Subcutaneous abdominal adipose tissue (tissue), 5 donors: Measurements from ENCODE around the gene BLOC1S2.
"Not testable (repeated sequence)": the region's sequence is repeated elsewhere in the genome, so short reads cannot be mapped to it uniquely, and the experiment has no call there.

Source experiments
- H3K27ac ChIP-seq: one replicate; pipeline ENCODE4 v1.7.0; 2013; ENCODE audit warnings: low read depth, mild to moderate bottlenecking, inconsistent platforms, low read length, moderate library complexity
- H3K27me3 ChIP-seq, 5 donors: one replicate each; pipeline ENCODE4 v1.7.0; 2013; ENCODE audit warnings: low read length in 5 of 5, inconsistent platforms in 1 of 5; ENCODE audit not compliant: control insufficient read depth in 5 of 5, insufficient read depth in 4 of 5
- H3K36me3 ChIP-seq, 5 donors: one replicate each; pipeline ENCODE4 v1.7.0; 2013; ENCODE audit warnings: low read length in 5 of 5; ENCODE audit not compliant: control insufficient read depth in 5 of 5, insufficient read depth in 5 of 5
- H3K4me1 ChIP-seq, 5 donors: one replicate each; pipeline ENCODE4 v1.7.0; 2013; ENCODE audit warnings: low read length in 5 of 5, mild to moderate bottlenecking in 3 of 5, moderate library complexity in 1 of 5; ENCODE audit not compliant: control insufficient read depth in 5 of 5, insufficient read depth in 5 of 5
- H3K4me3 ChIP-seq, 5 donors: one replicate each; pipeline ENCODE4 v1.7.0; 2013; ENCODE audit warnings: low read length in 5 of 5, low read depth in 1 of 5
- H3K9ac ChIP-seq, 5 donors: one replicate each; pipeline ENCODE4 v1.7.0; 2013; ENCODE audit warnings: low read length in 5 of 5, mild to moderate bottlenecking in 4 of 5, moderate library complexity in 3 of 5
- H3K9me3 ChIP-seq, 5 donors: one replicate each; pipeline ENCODE4 v1.7.0; 2013; ENCODE audit warnings: low read length in 5 of 5; ENCODE audit not compliant: control insufficient read depth in 5 of 5
- donor health status: healthy.
- donor health status: healthy.
- donor health status: healthy.
- donor health status: healthy.
- donor health status: healthy.

Gene BLOC1S2

DNA sequence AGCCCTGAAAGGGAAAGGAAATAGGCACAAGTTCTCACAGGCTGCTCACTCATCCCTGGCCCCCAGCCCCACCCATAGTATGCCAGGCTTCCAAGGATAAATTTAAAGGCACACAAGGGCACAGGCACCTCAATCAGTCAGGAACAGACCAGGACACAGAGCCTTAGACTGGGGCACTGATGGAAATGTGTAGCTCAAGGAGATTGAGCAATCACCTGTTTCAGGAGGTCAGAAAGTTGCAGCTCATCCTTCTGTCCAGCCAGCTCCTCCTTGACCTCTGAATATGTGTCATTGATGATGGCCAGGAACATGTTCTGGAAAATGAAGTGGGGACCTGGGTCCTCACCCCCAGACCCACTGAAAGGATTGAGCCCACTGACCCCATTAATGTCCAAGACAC is 6.6 kb upstream of the BLOC1S2 start:
- H3K4me1 ChIP-seq = peaks cover 0 to 19% (median 7%) of the 10 kb centered on the region in 5 donors
- H3K27me3 ChIP-seq = peaks cover 4 to 10% (median 6%) of the 10 kb centered on the region in 5 donors
- no peak overlapping the region for H3K9ac ChIP-seq
- H3K36me3 ChIP-seq = no peaks in the 10 kb centered on the region
- H3K4me3 ChIP-seq = no peak overlapping the region
- no peaks in the 10 kb centered on the region for H3K9me3 ChIP-seq
- no peak overlapping the region for H3K27ac ChIP-seq

DNA sequence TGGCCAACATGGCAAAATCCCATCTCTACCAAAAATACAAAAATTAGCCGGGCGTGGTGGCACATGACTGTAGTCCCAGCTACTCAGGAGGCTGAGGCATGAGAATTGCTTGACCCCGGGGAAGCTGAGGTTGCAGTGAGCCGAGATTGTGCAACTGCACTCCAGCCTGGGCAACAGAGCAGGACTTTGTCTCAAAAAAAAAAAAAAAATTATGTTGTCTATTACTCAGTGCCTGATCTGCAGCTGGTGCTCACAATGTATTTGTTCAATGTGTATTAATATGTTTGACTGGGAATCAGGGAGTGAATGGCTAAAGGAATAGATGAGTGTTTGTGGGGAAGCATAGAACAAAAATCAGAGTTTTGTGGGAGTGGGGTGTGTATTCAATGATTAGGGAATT is 5.8 kb upstream of the BLOC1S2 start:
- not testable (repeated sequence) for H3K4me3 ChIP-seq, H3K27ac ChIP-seq, H3K27me3 ChIP-seq, H3K9ac ChIP-seq, H3K36me3 ChIP-seq, H3K9me3 ChIP-seq
- H3K4me1 ChIP-seq = peaks cover 0 to 19% (median 7%) of the 10 kb centered on the region in 5 donors

GRCh38 chr10:100291356-100291755 is 4.9 kb upstream of the BLOC1S2 start:
- H3K27me3 ChIP-seq = peaks cover 0 to 4% (median 1%) of the 10 kb centered on the region in 5 donors
- H3K4me1 ChIP-seq = peaks cover 0 to 27% (median 11%) of the 10 kb centered on the region in 5 donors
- H3K4me3 ChIP-seq = no peak overlapping the region
- H3K36me3 ChIP-seq = no peaks in the 10 kb centered on the region
- H3K27ac ChIP-seq = no peak overlapping the region
- H3K9me3 ChIP-seq = no peaks in the 10 kb centered on the region
- H3K9ac ChIP-seq = no peak overlapping the region

- H3K9ac ChIP-seq = no peak overlapping the region
- no peaks in the 10 kb centered on the region for H3K9me3 ChIP-seq
- no peaks in the 10 kb centered on the region for H3K27me3 ChIP-seq
- H3K27ac ChIP-seq = no peak overlapping the region
- no peak overlapping the region for H3K4me3 ChIP-seq
- H3K4me1 ChIP-seq = peaks cover 2 to 40% (median 24%) of the 10 kb centered on the region in 5 donors
- H3K36me3 ChIP-seq = no peaks in the 10 kb centered on the region
These were observed 3.2 kb upstream of the BLOC1S2 start for GRCh38 chr10:100289641-100290040.

GRCh38 chr10:100288196-100288595 is 1.7 kb upstream of the BLOC1S2 start:
- Histone ChIP-seq H3K36me3 (peaks cover 0 to 1% (median 0%) of the 10 kb centered on the region in 5 donors), H3K4me1 (peaks cover 2 to 40% (median 26%) of the 10 kb centered on the region in 5 donors), H3K9ac (no peak overlapping the region), H3K27me3 (no peaks in the 10 kb centered on the region), H3K9me3 (no peaks in the 10 kb centered on the region), H3K4me3 (no peak overlapping the region), H3K27ac (no peak overlapping the region)

DNA sequence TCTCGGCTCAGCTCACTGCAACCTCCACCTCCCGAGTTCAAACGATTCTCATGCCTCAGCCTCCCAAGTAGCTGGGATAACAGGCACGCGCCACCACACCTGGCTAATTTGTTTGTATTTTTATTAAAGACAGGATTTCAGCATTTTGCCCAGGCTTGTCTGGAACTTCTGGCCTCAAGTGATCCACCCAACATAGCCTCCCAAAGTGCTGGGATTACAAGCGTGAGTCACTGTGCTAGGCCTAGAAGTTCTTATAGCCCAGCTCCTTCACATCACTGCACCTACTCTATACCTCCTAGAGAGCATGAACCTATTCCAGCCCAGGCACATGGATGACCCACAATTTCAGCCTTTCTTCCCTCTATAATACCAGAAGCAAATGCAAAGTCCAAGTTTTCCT is 1.3 kb upstream of the BLOC1S2 start:
- Histone ChIP-seq H3K27ac (no peak overlapping the region), H3K9me3 (no peaks in the 10 kb centered on the region), H3K27me3 (no peaks in the 10 kb centered on the region), H3K4me3 (no peak overlapping the region), H3K4me1 (peaks cover 2 to 37% (median 28%) of the 10 kb centered on the region in 5 donors), H3K9ac (no peak overlapping the region), H3K36me3 (peaks cover 0 to 6% (median 0%) of the 10 kb centered on the region in 5 donors)

DNA sequence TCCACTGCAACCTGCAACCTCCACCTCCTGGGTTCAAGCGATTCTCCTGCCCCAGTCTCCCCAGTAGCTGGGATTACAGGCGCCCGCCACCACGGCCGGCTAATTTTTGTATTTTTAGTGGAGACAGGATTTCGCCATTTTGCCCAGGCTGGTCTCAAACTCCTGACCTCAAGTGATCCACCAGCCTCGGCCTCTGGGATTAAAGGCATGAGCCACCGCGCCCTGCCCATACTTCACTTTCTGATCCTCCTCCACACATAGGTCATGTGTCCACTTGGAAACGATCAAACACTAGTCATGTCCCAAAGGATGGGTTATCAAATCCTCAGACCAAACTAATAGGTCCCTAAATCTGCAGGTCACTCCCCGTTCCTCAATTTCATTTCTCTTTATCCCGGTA is 1.2 kb downstream of the BLOC1S2 start:
- H3K27me3 ChIP-seq, H3K9me3 ChIP-seq: not testable (repeated sequence)
- H3K36me3 ChIP-seq = peaks cover 8 to 19% (median 11%) of the 10 kb centered on the region in 5 donors
- peaks cover 2 to 23% (median 18%) of the 10 kb centered on the region in 5 donors for H3K4me1 ChIP-seq
- peak overlapping the region; percentile 87 to 99 (median 95) for H3K4me3 ChIP-seq
- H3K27ac ChIP-seq = peak overlapping the region; percentile 96
- H3K9ac ChIP-seq = peak overlapping the region in 4 of 5 donors; percentile 71 to 92 (median 86)

DNA sequence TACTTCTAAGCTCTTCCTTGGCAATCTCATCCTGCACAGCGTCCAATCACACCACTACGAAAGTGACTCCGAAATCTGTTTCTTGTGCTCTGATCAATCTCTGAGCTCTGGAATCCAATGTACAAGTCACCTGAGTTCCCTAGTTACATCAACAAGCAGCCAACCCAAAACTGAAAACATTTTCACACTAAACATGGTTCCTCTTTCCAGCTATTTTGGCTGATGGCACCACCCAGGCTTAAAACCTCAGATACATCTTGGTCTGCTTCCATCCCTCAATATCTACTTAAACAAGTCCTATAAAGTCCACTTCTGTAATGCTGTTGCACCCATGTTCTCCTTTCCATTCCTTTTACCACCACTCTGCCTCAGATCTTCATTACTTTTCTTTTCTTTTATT is 3.6 kb downstream of the BLOC1S2 start:
- Histone ChIP-seq H3K4me3 (no peak overlapping the region), H3K27ac (no peak overlapping the region), H3K27me3 (no peaks in the 10 kb centered on the region), H3K9me3 (no peaks in the 10 kb centered on the region), H3K4me1 (peaks cover 2 to 23% (median 18%) of the 10 kb centered on the region in 5 donors), H3K9ac (no peak overlapping the region), H3K36me3 (peaks cover 24 to 35% (median 28%) of the 10 kb centered on the region in 5 donors)

GRCh38 chr10:100276971-100277370 is 9.5 kb downstream of the BLOC1S2 start:
- not testable (repeated sequence) for H3K27me3 ChIP-seq, H3K4me1 ChIP-seq, H3K9me3 ChIP-seq, H3K9ac ChIP-seq, H3K27ac ChIP-seq, H3K4me3 ChIP-seq
- peaks cover 36 to 46% (median 42%) of the 10 kb centered on the region in 5 donors for H3K36me3 ChIP-seq

- Histone ChIP-seq H3K36me3 (no peaks in the 10 kb centered on the region), H3K4me3 (peak within 1 kb of the TSS; percentile 99 to 100 (median 100)), H3K27me3 (no peaks in the 10 kb centered on the region), H3K9ac (peak within 1 kb of the TSS; percentile 97 to 100 (median 100)), H3K27ac (peak within 1 kb of the TSS; percentile 75), H3K4me1 (peaks cover 0 to 21% (median 19%) of the 10 kb centered on the region in 5 donors), H3K9me3 (no peaks in the 10 kb centered on the region)
These were observed 19.0 kb downstream of the BLOC1S2 start, which contains the start of gene CWF19L1 for GRCh38 chr10:100267239-100268104. Gene CWF19L1, minus strand, starts transcription at chr10:100267638. Its CDS starts 45 bp downstream, at chr10:100267593.
